ENCODE measurements around the gene NYAP1.
"Not testable (repeated sequence)": the region's sequence is repeated elsewhere in the genome, so short reads cannot be mapped to it uniquely, and the experiment has no call there.

NYAP1 gene

GRCh38 chr7:100483090-100483721, 521 bp upstream of the NYAP1 start:
- peak in 9 of 14 donors; percentile 33 to 79 (median 53) for DNase-seq

GRCh38 chr7:100484673-100485045, 932 bp downstream of the NYAP1 start:
- no peak for DNase-seq

GRCh38 chr7:100485471-100485876, 1.7 kb downstream of the NYAP1 start:
- peak in 1 of 14 donors; percentile 36 for DNase-seq

- DNase-seq: no peak
Measured at GRCh38 chr7:100486111-100486636, 2.4 kb downstream of the NYAP1 start.

- peak in 1 of 14 donors; percentile 38 for DNase-seq
Measured at GRCh38 chr7:100486753-100487446, 3.2 kb downstream of the NYAP1 start.

- no peak for DNase-seq
Measured at GRCh38 chr7:100488333-100489095, 4.8 kb downstream of the NYAP1 start.

- DNase-seq: no peak
Measured at GRCh38 chr7:100489121-100489520, 5.4 kb downstream of the NYAP1 start.

GRCh38 chr7:100489824-100490223, 6.1 kb downstream of the NYAP1 start:
- DNase-seq: peak in 13 of 14 donors; percentile 27 to 88 (median 70)

GRCh38 chr7:100490483-100491191, 6.9 kb downstream of the NYAP1 start:
- DNase-seq: no peak

- no peak for DNase-seq
Measured at GRCh38 chr7:100491192-100491578, 7.5 kb downstream of the NYAP1 start.

GRCh38 chr7:100492738-100493475, 9.2 kb downstream of the NYAP1 start:
- no peak for DNase-seq

- peak in 9 of 14 donors; percentile 35 to 69 (median 54) for DNase-seq
Measured at GRCh38 chr7:100493476-100494264, 9.9 kb downstream of the NYAP1 start.

GRCh38 chr7:100496509-100496908, 12.8 kb downstream of the NYAP1 start:
- DNase-seq: no peak

- not testable (repeated sequence) for DNase-seq
Measured at GRCh38 chr7:100500743-100501142, 17.0 kb downstream of the NYAP1 start.

- not testable (repeated sequence) for DNase-seq
Measured at GRCh38 chr7:100504031-100504430, 20.3 kb downstream of the NYAP1 start.

GRCh38 chr7:100504887-100505611, 21.3 kb downstream of the NYAP1 start:
- no peak for DNase-seq

GRCh38 chr7:100506356-100506923, 22.7 kb downstream of the NYAP1 start:
- no peak for DNase-seq

- peak in 1 of 14 donors; percentile 58 for DNase-seq
Measured at GRCh38 chr7:100509231-100509630, 25.5 kb downstream of the NYAP1 start.

- no peak for DNase-seq
Measured at GRCh38 chr7:100510437-100511239, 26.9 kb downstream of the NYAP1 start.
